Ramos (cell line): ENCODE measurements around the gene BRSK2.

ENCODE experiments used
- in situ Hi-C: fragments of 300-500 bp; cut with MboI; formaldehyde crosslinking; loops from one replicate; pipeline ENCODE4 v1.14.3; 2022; ENCODE audit warnings: low sequenced_read_pairs; ENCODE audit not compliant: unreplicated experiment

Gene BRSK2

DNA sequence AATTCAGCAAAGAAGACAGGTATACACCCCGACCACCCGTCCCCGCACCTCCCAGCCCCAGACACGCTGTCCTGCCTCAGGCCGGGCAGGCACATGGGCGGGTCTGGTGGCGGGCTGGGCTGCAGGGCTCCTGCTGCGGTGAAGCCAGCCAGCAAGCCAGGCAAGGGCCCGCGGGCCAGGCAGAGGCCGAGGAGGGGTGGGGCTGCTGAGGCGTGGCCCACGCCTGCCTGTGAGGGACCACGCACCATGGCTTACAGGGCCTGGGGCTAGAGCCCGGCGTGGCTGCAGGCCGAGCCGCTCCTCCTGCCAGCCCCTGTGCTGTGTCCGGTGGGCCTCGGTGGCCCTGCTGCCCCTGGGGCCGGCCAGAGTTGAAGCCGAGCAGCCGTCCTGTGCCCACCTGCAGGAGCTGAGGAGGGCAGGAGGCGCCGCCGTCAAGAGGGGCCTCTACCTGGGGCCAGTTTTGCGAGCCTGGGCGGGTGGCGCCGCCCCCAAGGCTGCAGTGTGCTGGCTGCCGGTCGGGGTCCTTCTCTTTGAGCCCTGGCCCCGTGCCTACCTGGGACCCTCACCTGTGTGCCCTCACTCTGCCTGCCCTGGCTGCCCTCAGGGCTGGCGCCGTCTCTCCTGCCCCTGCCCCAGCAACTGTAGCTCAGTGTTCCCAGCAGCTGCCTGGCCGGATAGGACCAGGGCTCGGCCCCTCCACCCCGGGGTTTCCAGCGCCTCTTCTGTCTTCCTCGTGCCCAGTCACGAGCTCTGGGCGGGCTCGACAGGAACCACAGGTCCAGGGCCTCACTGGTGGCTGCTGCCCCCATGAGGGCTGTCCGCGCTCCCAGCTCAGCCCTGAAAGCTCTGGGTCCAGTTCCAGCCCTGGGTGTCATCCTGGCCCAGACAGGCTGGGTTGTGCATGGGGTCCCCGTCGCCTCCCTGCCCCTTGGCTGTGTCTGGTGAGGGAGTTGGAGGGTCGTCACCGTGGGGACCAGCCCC lies 58.4 kb downstream of the BRSK2 start:
- in situ Hi-C loops: no loop called here

DNA sequence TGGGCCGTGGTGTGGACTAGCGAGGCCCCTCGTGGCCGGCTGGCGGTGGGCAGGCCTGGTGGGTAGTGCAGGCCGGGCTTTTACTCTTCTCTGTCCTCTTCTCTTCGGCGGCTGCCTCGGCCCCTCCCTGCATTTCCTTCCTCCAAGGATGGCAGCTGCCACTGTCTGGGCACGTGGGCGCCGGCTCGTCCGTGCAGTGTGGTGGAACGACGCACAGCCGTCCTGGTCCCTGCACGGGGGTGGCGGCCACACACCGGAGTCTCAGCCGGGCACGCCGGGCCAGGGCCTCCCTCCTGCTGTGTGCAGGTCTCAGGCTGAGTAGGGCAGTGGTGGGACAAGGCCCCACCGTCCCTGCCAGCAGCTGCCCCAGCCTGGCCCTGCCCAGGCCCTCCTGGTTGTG lies 59.1 kb downstream of the BRSK2 start:
- in situ Hi-C loops: no loop called here

DNA sequence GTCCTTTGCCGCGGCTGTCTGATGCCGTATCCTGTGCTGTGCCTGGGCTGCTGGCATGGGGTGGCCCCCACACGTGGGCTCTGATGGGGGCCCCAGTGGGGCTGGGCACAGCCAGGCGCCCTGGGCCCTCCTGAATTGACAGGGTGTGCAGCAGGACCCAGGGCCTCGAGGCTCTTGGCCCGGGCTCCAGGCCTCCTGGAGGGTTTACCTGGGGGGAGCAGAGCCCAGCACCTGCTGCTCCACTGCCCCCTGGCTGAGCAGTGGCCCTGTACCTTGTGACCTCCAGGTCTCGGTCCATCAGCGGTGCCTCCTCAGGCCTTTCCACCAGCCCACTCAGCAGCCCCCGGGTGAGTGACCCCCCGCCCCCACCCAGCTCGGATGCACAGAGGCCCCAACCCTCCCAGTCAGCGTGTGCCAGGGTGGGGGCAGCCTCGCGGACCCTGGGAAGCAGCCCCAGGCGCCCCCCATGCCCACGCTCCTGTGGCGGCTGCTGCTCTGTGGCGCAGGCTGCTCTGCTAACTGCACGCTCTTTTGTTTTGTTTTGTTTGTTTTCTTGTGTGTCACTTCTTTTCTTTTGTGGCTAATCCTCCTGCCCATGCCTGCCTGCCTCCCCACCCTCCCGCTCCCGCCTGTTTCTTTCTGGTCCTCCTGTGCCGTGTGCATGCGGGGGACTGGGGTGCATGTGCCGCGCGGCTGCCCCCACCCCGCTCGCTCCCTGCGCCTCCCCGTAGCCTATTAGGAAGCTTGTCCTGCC lies 59.9 kb downstream of the BRSK2 start:
- in situ Hi-C loops: no loop called here

DNA sequence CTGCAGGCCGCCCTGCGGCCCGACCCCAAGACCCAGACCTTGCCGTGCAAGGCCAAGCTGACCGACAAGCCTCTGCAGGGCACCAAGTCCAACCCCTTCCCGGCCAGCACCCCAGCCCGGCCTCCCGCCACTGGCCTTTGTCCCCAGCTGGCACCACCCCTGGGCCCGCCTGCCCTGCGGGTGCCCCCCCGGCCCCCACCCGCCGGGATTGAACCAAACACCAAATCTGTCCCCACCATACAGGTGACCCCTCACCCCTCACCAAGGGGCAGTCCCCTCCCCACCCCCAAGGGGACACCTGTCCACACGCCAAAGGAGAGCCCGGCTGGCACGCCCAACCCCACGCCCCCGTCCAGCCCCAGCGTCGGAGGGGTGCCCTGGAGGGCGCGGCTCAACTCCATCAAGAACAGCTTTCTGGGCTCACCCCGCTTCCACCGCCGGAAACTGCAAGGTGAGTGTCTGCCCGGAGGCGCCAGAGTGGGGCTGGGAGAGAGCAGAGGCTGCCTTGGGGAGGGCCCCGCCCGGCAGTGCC lies 60.7 kb downstream of the BRSK2 start:
- in situ Hi-C loops: no loop called here

DNA sequence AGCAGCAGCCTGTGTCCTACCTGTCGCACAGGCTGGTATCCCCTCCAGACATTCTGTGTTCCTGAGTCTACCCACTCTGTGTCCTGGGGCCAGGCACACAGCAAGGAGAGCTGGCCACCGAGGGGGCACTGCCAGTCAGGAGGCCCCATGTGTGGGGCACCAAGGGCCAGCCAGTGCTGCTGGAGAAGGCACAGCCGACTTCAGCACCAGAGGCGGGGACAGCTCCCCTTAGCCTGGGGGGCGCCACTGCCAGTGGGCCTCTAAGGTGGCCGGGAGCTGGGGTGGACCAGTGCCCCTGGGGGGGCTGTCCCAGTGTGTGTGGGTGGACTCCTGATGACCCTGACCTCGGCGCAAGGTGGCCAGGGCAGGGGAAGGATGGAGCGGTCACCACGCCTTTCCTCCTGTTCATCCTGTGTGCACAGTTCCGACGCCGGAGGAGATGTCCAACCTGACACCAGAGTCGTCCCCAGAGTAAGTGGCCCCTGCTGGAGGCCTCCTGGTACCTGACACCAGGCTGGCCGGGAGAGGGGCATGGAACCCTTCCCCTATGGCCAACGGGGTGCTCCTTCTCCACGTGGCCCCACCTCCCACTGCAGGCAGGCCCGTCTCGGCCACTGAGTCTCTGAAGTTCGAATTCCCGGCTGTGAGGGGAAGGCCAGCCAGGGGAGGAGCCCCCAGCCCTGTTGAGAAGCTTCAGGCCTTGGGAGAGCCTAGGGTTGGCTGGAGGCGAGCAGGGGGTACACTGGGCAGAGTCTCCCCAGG lies 61.4 kb downstream of the BRSK2 start:
- in situ Hi-C loops: no loop called here

DNA sequence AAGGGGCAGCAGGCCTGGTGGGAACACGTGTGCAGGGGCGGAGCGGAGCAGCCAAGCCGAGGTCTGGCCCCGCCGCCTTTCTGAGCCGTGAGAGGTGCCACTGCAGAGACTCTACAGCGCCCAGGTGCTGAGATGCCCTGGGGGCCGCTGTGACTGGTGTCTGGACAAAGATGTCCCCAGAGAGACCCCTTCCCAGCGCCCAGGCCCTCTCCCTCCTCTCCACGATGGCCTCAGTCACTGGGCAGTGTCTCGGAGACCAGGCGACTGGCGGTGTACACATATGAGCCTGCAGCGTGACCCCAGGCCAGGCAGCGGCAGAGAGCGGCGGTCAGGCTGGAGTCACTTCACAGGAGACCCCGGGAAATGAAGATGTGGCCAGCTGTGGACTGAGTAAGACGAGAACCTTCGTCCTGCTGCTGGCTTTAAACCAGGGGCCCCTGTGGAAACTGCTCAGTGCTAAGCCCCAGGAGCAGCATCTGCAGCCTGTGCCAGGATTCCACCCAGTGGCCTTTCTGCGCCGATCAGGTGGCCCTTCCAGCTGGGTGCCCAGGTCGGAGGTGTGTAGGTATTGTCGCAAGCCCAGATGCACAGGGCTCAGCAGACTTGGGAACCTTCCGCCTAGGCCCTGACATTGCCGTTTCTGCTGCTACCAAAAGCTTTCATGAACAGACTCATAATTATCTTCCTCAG lies 62.2 kb downstream of the BRSK2 start:
- in situ Hi-C loops: no loop called here

DNA sequence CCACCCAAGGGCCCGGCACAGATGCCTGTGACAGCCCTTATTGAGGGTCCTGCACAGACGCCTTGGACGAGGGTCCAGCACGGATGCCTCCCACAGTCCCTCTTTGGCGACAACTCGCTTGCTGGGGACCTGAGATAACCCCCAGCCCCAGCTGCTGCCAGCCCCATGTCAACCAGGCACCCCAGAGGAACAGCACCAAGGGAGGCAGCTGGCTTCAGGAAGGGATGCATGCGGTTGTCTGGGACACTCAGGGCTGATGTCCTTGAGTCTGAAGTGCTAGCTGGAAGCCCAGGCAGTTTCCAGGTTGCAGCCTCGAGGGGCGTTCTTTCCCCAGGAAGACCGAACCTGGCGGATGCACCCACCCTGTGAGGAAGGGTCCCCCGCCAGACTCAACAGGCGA lies 63.0 kb downstream of the BRSK2 start:
- in situ Hi-C loops: no loop called here

DNA sequence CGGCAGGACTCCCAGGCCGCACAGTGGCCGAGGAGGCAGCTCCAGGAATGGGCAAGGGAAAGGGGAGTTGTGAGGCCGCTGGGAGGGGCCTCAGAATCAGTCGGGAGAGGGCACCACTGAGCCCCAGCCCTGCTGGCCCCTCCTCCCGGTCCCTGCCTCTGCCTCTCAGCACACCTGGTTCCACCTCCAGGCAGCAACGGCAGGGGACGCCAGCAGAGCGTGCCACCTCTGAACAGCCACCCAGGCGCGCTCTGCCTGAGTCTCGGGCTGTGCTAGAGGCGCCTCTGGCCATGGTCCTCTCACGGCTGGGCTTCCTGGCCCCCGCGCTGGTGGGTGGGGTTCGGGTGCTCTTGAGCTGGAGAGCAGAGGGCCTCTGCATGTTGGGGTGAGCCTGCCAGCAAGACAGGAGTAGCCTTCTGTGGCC lies 63.9 kb downstream of the BRSK2 start:
- in situ Hi-C loops: no loop called here

DNA sequence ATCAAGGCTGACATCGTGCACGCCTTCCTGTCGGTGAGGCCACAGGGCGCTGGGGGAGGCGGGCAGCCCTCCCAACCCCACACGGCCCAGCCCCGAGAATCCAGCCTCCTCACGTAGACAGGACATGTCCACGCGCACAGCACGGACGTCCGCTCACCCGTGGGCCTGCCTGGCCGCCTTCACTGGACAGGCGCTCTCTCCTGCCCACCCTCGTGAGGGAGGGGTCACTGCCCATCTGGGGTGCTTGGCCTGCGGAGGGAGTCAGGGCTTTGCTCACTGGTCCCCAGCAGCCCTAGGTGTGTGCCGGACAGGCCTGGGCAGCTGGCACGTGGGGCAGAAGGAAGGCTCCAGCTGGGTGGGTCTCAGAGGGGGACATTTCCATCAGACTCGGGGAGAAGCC lies 64.8 kb downstream of the BRSK2 start:
- in situ Hi-C loops: no loop called here

DNA sequence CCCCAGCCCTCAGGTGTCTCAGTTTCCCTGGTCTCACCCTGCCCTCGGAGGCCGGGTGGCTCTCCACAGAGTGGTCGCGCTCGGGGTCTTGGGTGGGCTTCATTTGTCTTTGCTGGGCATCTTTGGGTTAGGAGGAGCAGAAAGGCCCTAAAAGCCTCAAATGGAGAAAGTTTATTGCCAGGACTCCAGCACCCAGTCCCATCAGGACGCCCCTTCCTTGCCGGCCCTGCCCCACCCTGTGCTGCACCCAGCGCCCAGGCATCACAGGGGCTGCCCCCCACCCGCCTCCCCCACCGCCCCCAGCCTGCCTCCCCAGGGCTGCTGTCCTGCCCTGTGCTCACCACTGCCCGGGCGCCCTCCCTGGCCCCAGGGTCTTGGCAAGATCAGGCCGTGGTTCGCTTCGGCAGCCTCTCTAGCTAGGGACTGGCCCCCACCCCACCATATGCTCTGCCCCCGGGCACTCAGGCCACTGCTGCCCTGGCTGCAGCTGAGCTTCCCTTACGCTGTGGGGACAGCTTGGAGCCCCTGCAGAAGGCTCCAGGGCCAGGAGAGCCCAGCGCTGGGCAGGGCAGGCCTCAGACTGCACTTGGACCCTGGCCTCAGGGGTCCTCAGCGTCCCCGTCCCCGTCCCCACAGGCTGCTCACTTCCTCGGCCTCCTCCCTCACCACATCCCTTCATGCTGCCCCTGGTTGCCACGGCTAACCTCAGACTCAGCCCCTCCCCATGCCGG lies 65.5 kb downstream of the BRSK2 start:
- in situ Hi-C loops: no loop called here

DNA sequence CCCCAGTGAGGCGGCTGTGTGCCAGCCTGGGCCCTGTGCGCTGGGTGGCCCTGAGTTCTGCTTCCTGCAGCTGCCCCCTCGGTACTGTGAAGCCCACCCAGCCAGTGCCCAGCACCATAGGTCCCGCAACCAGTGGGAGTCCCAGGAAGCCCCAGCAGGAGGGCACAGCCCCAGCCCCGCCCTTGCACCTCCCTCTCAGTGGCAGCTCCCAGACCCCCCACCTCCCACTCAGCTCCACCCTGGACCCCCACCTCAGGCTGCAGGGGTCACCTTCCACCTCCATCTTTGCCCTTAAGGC lies 66.0 kb downstream of the BRSK2 start:
- in situ Hi-C loops: no loop called here

DNA sequence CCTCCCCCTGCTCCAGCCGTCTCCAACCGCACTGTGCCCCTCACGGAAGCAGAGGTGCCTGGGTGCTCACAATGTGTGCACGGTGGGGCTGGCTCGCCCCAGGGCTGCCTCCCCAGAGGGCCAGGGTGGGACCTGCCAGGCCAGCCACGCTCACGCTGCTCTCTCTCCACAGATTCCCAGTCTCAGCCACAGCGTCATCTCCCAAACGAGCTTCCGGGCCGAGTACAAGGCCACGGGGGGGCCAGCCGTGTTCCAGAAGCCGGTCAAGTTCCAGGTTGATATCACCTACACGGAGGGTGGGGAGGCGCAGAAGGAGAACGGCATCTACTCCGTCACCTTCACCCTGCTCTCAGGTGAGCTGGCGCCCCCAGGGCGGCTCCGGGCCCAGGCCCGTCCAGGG lies 66.4 kb downstream of the BRSK2 start:
- in situ Hi-C loops: no loop called here

DNA sequence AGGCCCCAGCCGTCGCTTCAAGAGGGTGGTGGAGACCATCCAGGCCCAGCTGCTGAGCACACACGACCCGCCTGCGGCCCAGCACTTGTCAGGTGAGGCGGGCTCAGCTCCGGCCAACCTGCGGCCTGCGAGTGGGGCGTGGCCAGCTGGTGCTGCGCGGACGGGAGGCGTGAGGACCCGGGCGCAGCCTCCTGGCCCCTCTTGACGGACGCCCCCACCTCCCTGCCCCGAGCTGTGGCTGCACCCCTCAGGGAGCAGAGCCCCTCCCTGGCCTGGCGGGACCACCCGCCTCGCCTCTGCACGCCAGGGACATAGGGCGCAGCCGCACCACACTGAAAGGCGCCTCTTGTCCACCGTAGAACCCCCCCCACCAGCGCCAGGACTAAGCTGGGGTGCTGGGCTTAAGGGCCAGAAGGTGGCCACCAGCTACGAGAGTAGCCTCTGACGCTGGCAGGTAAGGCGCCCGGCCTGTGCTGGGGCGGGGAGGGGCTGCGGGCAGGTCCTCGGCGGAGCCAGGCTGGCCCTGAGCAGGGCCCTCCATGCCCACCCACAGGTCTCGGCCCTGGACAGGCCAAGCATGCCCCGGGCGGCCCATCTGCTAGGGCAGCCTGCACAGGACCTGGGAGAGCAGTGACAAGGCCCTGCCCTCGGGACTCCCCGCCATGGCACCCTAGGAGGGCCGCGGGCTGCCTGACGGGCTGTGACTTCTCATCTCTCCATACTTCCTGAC lies 67.0 kb downstream of the BRSK2 start:
- in situ Hi-C loops: no loop called here

DNA sequence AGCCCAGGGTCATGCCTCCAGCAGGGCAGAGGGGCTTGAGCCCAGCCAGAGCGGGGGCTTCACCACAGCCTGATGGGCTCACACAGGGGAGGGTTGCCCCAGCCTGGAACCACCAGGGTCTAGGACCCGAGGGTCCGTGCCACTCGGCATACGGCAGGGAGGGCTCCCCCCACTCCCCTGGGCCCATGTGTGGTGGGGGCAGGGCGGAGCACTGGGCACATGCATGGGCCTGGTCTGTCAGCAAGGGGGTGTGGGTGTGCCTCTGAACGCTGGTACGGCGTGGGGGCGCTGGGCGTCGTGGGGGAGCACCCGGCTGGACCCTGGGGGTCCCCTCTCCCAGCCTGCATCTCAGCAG lies 67.6 kb downstream of the BRSK2 start:
- in situ Hi-C loops: no loop called here

DNA sequence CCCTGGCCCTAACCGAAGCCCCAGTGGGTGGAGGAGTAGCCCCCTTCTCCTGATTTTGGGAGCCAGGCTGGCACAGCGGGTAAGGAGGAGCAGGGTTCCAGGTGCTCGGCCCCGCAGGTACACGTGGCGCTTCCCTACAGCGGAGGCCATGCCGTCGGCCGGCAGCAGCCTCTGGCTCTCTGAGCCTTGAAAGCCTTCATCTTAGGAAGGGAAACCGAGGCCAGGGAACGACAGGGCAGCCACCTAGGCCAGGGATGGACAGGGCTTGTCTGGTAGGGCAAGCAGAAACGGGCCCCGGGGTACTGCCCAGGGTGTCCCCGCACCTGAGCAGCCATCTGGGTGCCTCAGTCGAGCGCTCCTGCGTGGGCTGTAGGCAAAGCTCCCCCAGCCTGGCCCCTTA lies 68.1 kb downstream of the BRSK2 start:
- in situ Hi-C loops: no loop called here

DNA sequence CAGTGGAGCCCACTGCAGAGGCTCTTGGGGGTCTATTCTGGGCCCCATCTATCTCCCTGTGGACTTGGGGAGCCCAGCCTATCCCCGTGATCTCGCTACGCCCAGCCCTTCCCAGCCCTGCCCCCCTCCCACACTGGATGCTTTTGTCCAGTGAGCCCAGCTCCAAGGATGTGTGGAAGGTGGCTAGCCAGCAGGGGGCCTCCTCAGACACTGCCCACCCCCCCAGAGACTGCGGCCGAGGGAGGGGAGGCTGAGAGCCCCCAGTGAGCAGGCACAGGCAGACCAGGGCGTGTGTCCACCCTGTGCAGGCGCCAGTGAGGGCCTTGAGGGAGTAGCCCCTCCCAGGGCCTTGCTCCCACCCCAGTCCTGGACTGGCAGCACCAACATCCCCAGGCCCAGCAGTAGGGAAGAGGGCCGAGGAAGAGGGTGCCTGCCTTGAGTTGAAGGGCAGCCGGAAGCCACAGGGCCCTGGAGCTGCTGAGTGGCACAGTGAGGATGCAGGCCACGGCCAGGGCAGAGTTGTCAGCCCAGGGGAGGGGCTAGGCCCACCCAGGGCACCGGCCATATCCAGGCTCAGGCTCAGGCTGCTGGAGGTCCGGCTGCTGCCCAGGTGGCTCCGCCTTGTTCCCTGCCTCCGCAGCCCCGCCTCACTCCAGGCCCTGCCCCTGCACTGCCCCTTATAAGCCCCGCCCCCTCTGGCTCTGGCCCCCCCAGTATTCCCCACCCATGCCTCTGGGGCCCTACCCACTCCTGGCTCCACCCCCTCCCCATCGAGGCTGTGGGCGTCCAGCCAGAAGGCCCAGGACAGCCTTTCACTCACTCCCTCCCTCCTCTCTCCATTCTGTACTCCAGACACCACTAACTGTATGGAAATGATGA lies 68.8 kb downstream of the BRSK2 start:
- in situ Hi-C loops: no loop called here

DNA sequence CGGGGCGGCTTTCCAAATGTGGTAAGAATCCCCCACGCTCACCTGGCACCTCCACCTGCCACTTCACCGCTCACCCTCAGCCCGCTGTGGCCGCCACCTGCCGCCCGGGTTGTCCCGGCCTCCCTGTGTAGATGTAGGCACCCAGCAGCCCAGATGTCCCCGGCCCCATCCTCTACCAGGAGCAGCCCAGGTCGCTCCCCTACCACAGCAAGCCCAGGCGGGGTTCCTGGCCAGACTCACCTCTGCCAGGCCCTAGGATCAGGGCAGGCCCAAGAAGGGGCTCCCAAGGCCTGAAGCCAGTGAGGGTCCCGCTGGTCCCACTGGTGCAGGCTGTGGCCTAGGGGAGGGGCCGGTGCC lies 69.5 kb downstream of the BRSK2 start:
- in situ Hi-C loops: no loop called here

DNA sequence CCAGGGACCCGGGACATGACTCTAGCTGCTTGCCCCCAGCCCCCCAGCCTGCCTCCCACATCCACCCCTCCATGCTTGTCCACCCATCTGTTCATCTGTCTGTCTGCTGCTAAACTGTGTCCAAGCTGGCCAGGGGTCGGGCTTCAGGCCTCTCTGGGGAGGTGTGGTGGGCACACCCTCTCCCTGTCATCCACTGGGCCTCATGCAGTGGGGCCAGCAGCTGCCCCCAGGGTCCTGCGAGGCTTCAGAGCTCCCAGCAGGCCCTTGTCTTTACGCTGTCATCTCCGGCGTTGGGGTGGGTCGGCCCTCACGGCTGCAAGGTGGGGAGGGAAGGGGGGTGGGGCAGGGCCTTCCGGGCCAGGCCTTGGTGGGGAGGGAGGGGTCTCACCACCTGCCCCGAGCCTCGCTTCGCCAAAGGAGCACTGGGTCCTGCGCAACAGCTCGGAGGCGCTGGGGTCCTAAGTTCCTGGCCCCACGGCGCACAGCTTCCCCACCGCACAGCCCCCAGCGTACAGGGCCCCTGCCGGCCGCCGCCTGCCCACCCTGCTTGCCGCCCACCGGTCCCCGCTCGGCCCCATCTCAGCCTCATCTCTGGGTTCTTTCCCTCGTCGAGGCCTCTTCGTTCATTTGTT lies 70.1 kb downstream of the BRSK2 start:
- in situ Hi-C loops: no loop called here
